Activated gamma-delta T cell treated with Interleukin-2 at 50 U/mL for 16 hours (primary cell): ENCODE results near the gene WDR48.

Experiments
- DNase-seq: peaks from one replicate; pipeline ENCODE4 v3.0.0-alpha.2; 2020

The WDR48 gene

DNA sequence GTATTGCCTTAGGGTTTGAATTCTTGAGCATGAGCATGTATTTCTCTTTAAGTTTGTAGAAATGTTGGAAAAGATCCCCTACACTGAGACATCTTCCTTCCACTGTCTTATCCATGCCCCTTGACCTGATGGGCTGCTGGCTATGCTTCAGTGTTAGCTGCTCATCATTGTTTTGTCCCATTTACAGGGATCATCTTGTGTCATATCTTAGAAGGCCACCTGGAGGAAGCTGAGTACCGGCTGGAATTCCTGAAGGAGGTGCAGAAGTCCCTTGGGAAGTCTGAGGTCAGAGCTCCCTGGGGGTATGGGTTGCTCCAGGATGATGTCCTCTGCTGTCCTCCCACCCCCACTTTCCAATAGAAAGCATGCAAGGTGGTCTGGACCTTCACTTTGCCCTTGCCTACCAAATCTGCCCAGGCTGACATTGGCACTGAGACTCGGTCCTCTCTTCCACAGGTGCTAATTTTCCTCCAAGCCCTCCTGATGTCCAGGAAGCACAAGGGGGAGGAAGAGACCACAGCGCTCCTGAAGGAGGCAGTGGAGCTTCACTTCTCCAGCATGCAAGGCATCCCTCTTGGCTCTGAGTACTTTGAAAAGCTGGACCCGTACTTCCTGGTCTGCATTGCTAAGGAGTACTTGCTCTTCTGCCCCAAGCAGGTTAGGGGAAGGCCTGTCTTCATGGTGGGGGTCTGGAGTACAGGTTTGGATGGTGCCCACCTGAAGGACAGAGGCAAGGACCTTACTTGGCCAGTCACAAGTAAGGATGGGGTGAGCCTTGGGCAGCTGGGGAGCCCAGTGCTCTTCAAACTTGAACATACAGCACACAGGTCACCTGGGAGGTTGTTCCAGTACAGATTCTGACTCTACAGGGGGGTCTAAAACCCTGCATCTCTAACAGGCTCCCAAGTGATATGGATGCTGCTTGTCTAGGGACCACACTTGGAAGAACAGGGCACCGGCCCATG is 73.3 kb downstream of the WDR48 start:
- DNase-seq = no peak

DNA sequence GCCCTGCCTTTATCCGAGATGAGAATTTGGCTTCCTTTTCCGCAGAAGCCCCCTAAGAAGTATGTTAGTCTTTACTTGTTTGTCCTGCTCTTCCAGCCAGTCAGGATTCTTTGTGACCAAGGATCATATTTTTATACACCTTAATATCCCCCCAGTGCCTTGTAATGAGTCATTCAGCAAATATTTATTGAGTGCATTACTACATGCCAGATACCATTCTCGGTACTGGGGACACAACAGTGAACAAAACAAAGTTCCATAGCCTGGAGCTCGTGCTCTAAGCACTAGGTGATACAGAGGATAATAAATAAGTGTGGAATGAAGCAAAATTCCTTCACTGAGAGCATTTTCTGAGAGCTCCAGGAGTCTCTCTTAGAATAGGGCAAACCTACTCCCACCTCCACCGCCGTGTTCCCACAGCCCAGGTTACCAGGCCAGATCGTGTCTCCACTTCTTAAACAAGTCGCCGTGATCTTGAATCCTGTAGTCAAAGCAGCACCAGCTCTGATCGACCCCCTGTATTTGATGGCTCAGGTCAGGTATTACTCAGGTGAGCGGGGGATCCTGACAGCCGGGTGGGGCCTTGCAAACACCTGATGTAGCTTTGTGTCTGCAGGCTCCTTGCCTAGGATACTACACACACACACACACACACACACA is 74.2 kb downstream of the WDR48 start:
- DNase-seq = no peak

DNA sequence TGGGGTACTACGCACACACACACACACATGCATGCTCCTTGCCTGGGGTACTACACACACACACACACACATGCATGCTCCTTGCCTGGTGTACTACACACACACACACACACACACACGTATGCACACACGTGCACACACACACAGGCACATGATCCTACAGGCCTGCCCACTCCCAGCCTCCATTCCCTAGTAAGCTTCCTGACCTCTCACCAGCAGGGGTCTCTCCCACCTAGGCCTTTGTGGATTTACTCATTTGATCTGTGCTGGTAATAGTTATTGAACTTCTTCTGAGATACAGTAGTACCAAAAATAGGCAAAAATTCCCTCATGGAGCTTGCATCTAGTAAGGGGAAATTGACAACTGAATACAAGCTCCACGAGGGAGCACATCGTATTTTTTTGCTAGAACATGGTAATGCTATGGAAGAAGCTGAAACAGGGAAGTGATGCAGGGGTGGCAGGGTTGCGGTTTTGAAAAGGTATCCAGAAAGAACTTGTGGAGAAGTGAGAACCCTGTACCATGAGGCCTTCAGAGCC is 74.8 kb downstream of the WDR48 start:
- DNase-seq = peak; percentile 36

- no peak for DNase-seq
Measured at GRCh38 chr3:39127269-39127907, 75.6 kb downstream of the WDR48 start.

DNA sequence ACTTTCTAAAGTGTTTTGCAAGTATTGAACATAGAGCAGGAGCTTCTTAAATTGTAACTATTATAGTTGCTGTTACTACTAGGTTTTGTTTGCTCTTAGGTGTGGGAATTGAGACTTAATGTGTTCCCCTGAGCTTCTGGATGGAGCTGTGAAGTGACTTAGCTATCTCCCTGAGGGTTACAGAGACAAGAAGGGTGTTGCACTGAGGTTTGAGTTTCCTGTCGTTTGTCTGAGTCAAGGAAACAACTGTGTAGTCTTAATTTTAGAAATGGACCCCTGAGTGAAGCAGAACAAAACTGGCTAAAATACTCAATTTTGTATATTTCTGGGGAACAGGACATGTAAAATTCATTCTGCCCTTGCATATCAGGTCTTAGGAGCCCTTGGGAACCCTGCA is 76.1 kb downstream of the WDR48 start:
- DNase-seq = no peak

- no peak for DNase-seq
Measured at GRCh38 chr3:39128951-39129350, 77.1 kb downstream of the WDR48 start.

DNA sequence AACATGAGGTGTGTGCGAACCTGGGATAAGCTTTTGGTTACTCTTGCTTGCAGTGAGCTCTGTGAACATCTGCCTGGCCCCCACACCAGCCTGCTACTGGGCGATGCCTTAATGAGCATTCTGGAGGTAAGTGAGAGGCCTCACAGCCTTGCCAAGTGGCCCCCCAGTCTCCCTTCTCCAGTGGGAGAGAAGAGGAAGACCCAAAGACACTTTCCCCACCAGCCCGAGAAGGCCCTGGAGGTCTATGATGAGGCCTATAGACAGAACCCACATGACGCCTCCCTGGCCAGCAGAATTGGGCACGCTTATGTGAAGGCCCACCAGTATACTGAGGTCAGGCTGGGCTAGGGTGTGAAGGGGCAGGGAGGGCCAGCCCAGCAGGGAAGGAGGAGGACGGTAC is 78.2 kb downstream of the WDR48 start:
- DNase-seq = no peak

DNA sequence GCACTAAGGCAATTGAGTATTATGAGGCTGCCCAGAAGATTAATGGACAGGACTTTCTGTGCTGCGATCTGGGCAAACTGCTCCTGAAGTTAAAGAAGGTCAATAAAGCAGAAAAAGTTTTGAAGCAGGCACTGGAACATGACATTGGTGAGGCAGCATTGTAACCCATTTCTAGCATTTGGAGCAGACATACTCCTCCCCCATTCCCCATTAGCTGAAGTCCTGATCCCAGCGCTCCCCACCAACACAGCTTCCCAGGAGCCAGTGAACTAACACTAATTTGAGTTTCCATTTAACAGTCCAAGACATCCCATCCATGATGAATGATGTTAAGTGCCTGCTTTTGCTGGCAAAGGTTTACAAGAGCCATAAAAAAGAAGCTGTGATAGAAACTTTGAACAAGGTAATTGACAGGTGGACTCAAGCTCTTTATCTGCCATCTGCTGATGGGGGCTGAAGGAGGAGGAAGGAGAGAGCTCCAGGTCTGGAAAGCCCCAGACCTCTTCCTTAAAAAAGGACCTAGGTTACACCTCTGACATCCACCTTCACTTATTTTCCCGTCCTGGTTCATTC is 79.0 kb downstream of the WDR48 start:
- DNase-seq = no peak

- DNase-seq = no peak
Measured at GRCh38 chr3:39132096-39133092, 80.6 kb downstream of the WDR48 start.

DNA sequence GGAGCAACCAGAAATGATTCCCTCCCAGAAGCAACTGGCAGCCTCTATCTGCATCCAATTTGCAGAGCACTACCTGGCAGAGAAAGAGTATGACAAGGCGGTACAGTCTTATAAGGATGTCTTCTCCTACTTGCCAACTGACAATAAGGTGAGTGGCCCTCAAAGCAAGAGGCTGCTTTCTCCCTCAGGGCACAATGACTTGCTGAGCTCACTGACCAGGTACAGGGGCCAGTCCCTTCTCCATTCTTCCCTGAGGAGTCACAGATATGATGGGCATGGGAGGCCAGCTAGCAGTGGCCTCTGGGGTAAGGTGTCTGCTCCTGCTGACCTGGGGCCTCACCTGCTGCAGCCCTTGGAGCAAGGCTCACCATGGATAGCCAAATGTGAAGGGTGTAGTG is 81.3 kb downstream of the WDR48 start:
- DNase-seq = no peak

- no peak for DNase-seq
Measured at GRCh38 chr3:39133822-39134221, 82.0 kb downstream of the WDR48 start.

- no peak for DNase-seq
Measured at GRCh38 chr3:39134305-39134704, 82.5 kb downstream of the WDR48 start.

- DNase-seq = no peak
Measured at GRCh38 chr3:39135170-39135805, 83.5 kb downstream of the WDR48 start.

DNA sequence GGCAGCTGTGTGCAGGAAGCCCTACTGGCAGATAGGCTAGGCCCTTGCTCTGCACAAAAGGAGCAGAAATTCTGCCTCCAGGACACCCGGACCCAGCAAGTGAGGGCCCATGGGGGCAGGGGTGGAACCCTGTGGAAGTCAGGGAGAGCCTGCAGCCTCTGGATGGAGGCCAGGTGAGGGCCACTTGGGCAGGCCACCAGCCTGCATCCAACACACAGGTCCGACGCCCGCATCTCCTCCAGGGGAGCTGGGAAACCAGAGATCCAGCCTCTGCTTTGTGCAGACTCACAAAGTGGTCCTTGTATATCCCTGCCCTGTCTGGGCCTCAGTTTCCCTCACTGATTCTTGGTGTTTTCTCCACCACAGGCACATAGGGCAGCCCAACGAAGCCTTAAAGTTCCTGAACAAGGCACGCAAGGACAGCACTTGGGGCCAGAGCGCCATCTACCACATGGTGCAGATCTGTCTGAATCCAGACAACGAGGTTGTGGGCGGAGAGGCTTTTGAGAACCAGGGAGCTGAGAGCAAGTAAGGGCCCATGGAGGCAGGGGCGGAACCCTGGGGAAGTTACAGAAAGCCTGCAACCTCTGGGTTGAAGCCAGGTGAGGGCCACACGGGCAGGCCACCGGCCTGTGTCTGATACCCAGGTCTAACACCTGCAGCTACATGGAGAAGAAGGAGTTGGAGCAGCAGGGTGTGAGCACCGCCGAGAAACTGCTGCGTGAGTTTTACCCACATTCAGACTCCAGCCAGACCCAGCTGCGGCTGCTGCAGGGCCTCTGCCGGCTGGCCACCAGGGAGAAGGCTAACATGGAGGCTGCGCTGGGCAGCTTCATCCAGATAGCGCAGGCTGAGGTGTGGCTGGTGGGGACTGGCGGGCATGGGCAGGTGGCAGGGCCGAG is 85.0 kb downstream of the WDR48 start:
- DNase-seq = no peak

GRCh38 chr3:39137435-39137936 is 85.7 kb downstream of the WDR48 start:
- no peak for DNase-seq

DNA sequence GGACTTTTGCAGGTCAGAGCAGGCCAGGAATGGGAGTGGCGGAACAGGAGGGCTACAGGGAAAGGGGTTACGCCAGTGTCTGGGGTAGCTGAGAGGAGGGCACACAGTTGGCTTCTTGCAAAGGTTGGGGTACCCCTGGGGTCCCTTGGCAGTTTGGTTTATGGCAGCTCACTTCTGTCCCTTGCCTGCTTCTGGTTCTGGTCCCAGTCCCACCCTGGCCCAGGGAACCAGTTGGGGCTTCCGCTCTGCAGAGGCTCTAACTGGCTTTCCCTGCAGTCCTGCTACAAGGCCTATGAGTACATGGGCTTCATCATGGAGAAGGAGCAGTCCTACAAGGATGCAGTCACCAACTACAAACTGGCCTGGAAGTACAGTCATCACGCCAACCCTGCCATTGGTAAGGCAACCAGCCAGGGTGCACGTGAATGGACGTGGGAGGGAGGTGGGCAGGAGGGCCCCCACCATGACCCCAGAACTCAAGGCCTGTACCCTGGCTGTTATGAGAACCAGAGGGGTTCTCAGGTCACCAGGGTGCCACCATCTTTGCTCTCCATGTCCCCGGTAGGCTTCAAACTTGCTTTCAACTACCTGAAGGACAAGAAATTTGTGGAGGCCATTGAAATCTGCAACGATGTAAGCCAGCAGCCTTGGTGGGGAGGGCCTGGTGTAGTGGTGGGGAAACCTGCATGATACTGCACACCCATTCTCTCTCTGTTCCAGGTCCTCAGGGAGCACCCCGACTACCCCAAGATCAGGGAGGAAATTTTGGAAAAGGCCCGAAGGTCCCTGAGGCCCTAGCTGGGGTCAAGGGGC is 86.4 kb downstream of the WDR48 start:
- no peak for DNase-seq

GRCh38 chr3:39138804-39139415 is 87.1 kb downstream of the WDR48 start:
- no peak for DNase-seq

DNA sequence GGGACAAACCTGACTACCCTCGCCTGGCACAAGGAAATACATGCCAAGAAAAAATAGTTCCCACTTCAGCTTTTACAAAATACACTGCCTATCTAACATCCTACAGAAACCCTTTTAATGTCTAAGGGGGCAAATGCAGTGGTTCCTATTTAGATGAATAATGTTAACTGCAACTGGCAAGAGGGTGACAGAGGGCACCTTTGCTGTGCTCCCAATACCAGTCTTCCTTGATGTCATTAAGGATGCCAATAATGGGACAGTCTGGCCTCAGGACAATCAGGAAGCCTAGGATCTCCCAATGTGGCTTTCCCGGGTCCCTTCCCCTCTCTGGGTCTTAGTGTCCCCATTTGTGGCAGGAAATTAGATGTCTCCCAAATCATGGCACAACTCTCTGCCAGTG is 87.6 kb downstream of the WDR48 start:
- DNase-seq = no peak
